Measurements from ENCODE around the gene C2CD4A. TPM values are rescaled to one million over a fixed set of nuclear protein-coding genes. Genes with fewer than 3 reads are reported as not detected.
A peak's percentile ranks its signal among the peaks of the same experiment; 100 is the strongest.

C2CD4A gene
- polyA plus RNA-seq, 1 of the 3 experiments (the other 2 are of a cell fraction), result not detected

DNA sequence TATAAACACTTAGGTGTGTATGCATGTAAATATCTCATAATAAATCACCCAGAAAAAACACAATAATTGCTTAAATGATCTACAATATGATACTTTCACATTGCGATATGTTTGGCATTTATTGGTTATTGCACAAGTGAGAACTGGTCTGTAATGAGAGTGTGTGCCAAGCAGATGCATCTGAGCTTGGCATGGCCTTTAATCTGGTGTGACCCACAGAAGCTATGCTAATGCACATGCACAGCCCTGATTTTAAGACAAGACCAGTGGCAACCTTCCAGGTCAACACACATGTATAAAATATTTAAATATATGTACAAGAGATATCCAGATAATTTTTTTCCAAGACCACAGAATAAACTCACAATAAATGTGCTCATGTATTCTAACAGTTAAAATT lies 42.7 kb downstream of the C2CD4A start:
- H3K4me1 ChIP-seq (ENCODE audit: control insufficient read depth in 1 of 2, insufficient read depth in 2 of 2, low read depth in 1 of 2, low read length in 1 of 2), result peaks cover 16 to 38% of the 10 kb centered on the region in 2 experiments
- peak overlapping the region; percentile 77 to 99; a peak in 3 of 4 replicates for H3K27ac ChIP-seq (ENCODE audit: low read depth in 2 of 2, low read length in 1 of 2)
- peaks cover 20% of the 10 kb centered on the region for H3F3A ChIP-seq (replicated peaks; ENCODE audit: insufficient read depth)
- no peaks in the 10 kb centered on the region for H3K9me2 ChIP-seq
- TF ChIP-seq, protein P1, sequence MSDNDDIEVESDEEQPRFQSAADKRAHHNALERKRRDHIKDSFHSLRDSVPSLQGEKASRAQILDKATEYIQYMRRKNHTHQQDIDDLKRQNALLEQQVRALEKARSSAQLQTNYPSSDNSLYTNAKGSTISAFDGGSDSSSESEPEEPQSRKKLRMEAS (IDR thresholded peaks at IDR 0.05; ENCODE audit: low read depth), result no peak
- TF ChIP-seq, protein P2, sequence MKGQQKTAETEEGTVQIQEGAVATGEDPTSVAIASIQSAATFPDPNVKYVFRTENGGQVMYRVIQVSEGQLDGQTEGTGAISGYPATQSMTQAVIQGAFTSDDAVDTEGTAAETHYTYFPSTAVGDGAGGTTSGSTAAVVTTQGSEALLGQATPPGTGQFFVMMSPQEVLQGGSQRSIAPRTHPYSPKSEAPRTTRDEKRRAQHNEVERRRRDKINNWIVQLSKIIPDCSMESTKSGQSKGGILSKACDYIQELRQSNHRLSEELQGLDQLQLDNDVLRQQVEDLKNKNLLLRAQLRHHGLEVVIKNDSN (IDR thresholded peaks at IDR 0.05; ENCODE audit: borderline replicate concordance, low read depth), result no peak
- TF ChIP-seq MXI1 (IDR thresholded peaks at IDR 0.05; ENCODE audit: low read depth, low read length) (peak; percentile 71; the same call in 1 of the 2 replicates), RCOR1 (IDR thresholded peaks at IDR 0.05; ENCODE audit: low read length) (peak; percentile 60), EP300 (IDR thresholded peaks at IDR 0.05; ENCODE audit: borderline replicate concordance in 1 of 2, low read depth in 1 of 2, low read length in 1 of 2) (peak in 1 of 2 experiments; percentile 73; a peak in 2 of 4 replicates), GATA2 (CRISPR knock-in tag; IDR thresholded peaks at IDR 0.05) (peak; percentile 82)
- TF ChIP-seq, protein P3, sequence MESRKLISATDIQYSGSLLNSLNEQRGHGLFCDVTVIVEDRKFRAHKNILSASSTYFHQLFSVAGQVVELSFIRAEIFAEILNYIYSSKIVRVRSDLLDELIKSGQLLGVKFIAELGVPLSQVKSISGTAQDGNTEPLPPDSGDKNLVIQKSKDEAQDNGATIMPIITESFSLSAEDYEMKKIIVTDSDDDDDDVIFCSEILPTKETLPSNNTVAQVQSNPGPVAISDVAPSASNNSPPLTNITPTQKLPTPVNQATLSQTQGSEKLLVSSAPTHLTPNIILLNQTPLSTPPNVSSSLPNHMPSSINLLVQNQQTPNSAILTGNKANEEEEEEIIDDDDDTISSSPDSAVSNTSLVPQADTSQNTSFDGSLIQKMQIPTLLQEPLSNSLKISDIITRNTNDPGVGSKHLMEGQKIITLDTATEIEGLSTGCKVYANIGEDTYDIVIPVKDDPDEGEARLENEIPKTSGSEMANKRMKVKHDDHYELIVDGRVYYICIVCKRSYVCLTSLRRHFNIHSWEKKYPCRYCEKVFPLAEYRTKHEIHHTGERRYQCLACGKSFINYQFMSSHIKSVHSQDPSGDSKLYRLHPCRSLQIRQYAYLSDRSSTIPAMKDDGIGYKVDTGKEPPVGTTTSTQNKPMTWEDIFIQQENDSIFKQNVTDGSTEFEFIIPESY (IDR thresholded peaks at IDR 0.05; ENCODE audit: borderline replicate concordance, low read depth), result no peak
- TF ChIP-seq, protein P4, sequence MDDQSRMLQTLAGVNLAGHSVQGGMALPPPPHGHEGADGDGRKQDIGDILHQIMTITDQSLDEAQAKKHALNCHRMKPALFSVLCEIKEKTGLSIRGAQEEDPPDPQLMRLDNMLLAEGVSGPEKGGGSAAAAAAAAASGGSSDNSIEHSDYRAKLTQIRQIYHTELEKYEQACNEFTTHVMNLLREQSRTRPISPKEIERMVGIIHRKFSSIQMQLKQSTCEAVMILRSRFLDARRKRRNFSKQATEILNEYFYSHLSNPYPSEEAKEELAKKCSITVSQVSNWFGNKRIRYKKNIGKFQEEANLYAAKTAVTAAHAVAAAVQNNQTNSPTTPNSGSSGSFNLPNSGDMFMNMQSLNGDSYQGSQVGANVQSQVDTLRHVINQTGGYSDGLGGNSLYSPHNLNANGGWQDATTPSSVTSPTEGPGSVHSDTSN (IDR thresholded peaks at IDR 0.05), result no peak
- no peaks in the 10 kb centered on the region for H3K27me3 ChIP-seq (ENCODE audit: insufficient read depth)
- H3K9me3 ChIP-seq, result no peaks in the 10 kb centered on the region
- H4K20me1 ChIP-seq (ENCODE audit: insufficient read depth), result no peaks in the 10 kb centered on the region
- H3K79me2 ChIP-seq (ENCODE audit: insufficient read depth), result no peaks in the 10 kb centered on the region
- POLR2A ChIA-PET, result interaction anchor here (1.0 to 2.6 kb wide), 2 partner anchors 15 to 22 kb away, joined by 4 to 15 read pairs; no protein-coding TSS in a partner anchor
- DNase-seq, result peak; percentile 51
- 67% methylated on average over 1 of the region's 1 CpG for WGBS (ENCODE audit: low lambda C conversion rate)
- H2AFZ ChIP-seq (ENCODE audit: low read depth), result no peak overlapping the region
- no peak overlapping the region for H3K9ac ChIP-seq
- H3K36me3 ChIP-seq (replicated peaks in 1 of 2; ENCODE audit: control insufficient read depth in 1 of 2, insufficient read depth in 2 of 2, low read length in 1 of 2), result no peaks in the 10 kb centered on the region
- peak overlapping the region; percentile 55; the same call in 1 of the 2 replicates for H3K4me2 ChIP-seq
- CTCF ChIA-PET, result interaction anchor here (1.1 to 5.3 kb wide), 4 partner anchors 16 to 197 kb away, joined by 3 to 24 read pairs (median 9); partner anchors contain the start of gene VPS13C
- no peak overlapping the region for H3K4me3 ChIP-seq (ENCODE audit: low read depth in 2 of 2, low read length in 1 of 2)

DNA sequence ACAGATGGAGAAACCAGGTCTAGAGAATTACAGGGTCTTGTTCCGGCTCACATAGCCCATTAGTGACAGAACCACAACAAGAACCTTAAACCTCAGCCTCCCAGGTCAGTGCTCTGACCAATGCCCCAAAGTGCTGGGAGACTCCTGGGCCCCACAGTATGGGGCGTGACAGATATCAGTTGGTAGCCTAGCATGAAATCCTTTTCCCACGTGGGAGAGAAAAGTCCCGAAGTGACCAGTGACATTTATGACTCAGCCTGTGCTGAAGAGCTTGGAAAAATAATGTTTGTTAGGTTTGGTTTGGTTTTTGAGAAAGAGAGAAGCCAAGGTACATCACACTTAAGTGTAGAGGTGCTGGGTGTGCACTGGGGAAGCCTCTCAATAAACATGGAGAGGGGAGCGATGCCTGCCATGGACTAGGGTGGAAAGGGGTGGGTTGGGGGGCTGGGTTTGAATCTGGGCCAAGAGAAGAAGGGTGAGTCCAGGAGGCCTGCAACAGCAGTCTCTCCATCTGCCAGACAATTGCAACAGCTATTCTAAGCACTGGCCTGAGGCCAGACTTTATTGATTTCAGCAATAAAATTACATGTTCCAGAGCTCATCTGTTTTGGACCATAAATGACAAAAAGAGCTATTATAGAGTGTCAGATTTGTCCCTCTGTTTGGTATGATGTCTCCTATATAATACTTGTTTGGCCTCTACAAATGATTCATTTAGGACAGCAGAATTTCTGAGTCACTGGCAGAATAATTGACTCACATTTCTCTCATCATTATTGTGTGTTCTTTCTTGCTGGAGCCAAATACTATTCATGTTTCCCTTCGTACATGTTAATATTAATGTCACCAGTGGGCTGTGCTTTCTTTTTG lies 43.4 kb downstream of the C2CD4A start:
- no peaks in the 10 kb centered on the region for H3K79me2 ChIP-seq (ENCODE audit: insufficient read depth)
- peak overlapping the region; percentile 65; the same call in 1 of the 2 replicates for H2AFZ ChIP-seq (ENCODE audit: low read depth)
- no peaks in the 10 kb centered on the region for H4K20me1 ChIP-seq (ENCODE audit: insufficient read depth)
- peaks cover 20% of the 10 kb centered on the region for H3F3A ChIP-seq (replicated peaks; ENCODE audit: insufficient read depth)
- peaks cover 16 to 38% of the 10 kb centered on the region in 2 experiments for H3K4me1 ChIP-seq (ENCODE audit: control insufficient read depth in 1 of 2, insufficient read depth in 2 of 2, low read depth in 1 of 2, low read length in 1 of 2)
- peak; percentile 77 for DNase-seq
- H3K4me2 ChIP-seq, result peak overlapping the region; percentile 55
- peak overlapping the region; percentile 77 to 99 for H3K27ac ChIP-seq (ENCODE audit: low read depth in 2 of 2, low read length in 1 of 2)
- H3K27me3 ChIP-seq (ENCODE audit: insufficient read depth), result no peaks in the 10 kb centered on the region
- ChIA-PET POLR2A (interaction anchor here (1.0 to 2.6 kb wide), 2 partner anchors 16 to 23 kb away, joined by 4 to 15 read pairs; no protein-coding TSS in a partner anchor), CTCF (interaction anchor here (0.7 to 5.3 kb wide), 6 partner anchors 15 to 197 kb away, joined by 3 to 24 read pairs (median 4); partner anchors contain the start of gene VPS13C)
- no peaks in the 10 kb centered on the region for H3K9me2 ChIP-seq
- no peak overlapping the region for H3K4me3 ChIP-seq (ENCODE audit: low read depth in 2 of 2, low read length in 1 of 2)
- H3K9ac ChIP-seq, result peak overlapping the region; percentile 18; the same call in 1 of the 2 replicates
- 23% methylated on average over 6 of the region's 6 CpGs for WGBS (ENCODE audit: low lambda C conversion rate)
- H3K9me3 ChIP-seq, result no peaks in the 10 kb centered on the region
- H3K36me3 ChIP-seq (replicated peaks in 1 of 2; ENCODE audit: control insufficient read depth in 1 of 2, insufficient read depth in 2 of 2, low read length in 1 of 2), result no peaks in the 10 kb centered on the region
- TF ChIP-seq, protein P1 (IDR thresholded peaks at IDR 0.05; ENCODE audit: low read depth), result no peak; the same call in 1 of the 2 replicates
- TF ChIP-seq NFIC (IDR thresholded peaks at IDR 0.05; ENCODE audit: borderline replicate concordance) (peak; percentile 61; the same call in 1 of the 2 replicates), JUND (IDR thresholded peaks at IDR 0.05) (peak; percentile 79), FOSL2 (IDR thresholded peaks at IDR 0.05; ENCODE audit: borderline replicate concordance, low read depth) (peak; percentile 86), TCF12 (IDR thresholded peaks at IDR 0.05) (peak; percentile 67), GABPA (IDR thresholded peaks at IDR 0.05; ENCODE audit: low read depth) (no peak), EZH2phosphoT487 (IDR thresholded peaks at IDR 0.05; ENCODE audit: borderline replicate concordance, low read depth) (no peak), ELF1 (IDR thresholded peaks at IDR 0.05) (no peak), TEAD4 (IDR thresholded peaks at IDR 0.05; ENCODE audit: borderline replicate concordance, insufficient read depth) (no peak), MEF2A (IDR thresholded peaks at IDR 0.05; ENCODE audit: borderline replicate concordance, low read depth) (no peak), RCOR1 (IDR thresholded peaks at IDR 0.05; ENCODE audit: low read length) (peak; percentile 91; the same call in 1 of the 2 replicates), FOXM1 (IDR thresholded peaks at IDR 0.05; ENCODE audit: low read depth) (no peak), RAD21 (IDR thresholded peaks at IDR 0.05; ENCODE audit: low read length) (peak; percentile 19), GATA2 (CRISPR knock-in tag; IDR thresholded peaks at IDR 0.05) (peak; percentile 58), RXRA (IDR thresholded peaks at IDR 0.05; ENCODE audit: borderline replicate concordance, low read depth) (no peak), FOXJ3 (CRISPR knock-in tag; IDR thresholded peaks at IDR 0.05) (peak; percentile 45; the same call in 1 of the 2 replicates), SIN3A (IDR thresholded peaks at IDR 0.05; ENCODE audit: borderline replicate concordance, low read depth, low read length) (no peak)

All from SK-N-SH (cell line).